Subcutaneous abdominal adipose tissue (tissue), 5 donors: Measurements from ENCODE around the gene UTP3.

Experiments used
- H3K27ac ChIP-seq: one replicate; pipeline ENCODE4 v1.7.0; 2013; ENCODE audit warnings: low read depth, mild to moderate bottlenecking, inconsistent platforms, low read length, moderate library complexity
- H3K27me3 ChIP-seq, 5 donors: one replicate each; pipeline ENCODE4 v1.7.0; 2013; ENCODE audit warnings: low read length in 5 of 5, inconsistent platforms in 1 of 5; ENCODE audit not compliant: control insufficient read depth in 5 of 5, insufficient read depth in 4 of 5
- H3K36me3 ChIP-seq, 5 donors: one replicate each; pipeline ENCODE4 v1.7.0; 2013; ENCODE audit warnings: low read length in 5 of 5; ENCODE audit not compliant: control insufficient read depth in 5 of 5, insufficient read depth in 5 of 5
- H3K4me1 ChIP-seq, 5 donors: one replicate each; pipeline ENCODE4 v1.7.0; 2013; ENCODE audit warnings: low read length in 5 of 5, mild to moderate bottlenecking in 3 of 5, moderate library complexity in 1 of 5; ENCODE audit not compliant: control insufficient read depth in 5 of 5, insufficient read depth in 5 of 5
- H3K4me3 ChIP-seq, 5 donors: one replicate each; pipeline ENCODE4 v1.7.0; 2013; ENCODE audit warnings: low read length in 5 of 5, low read depth in 1 of 5
- H3K9ac ChIP-seq, 5 donors: one replicate each; pipeline ENCODE4 v1.7.0; 2013; ENCODE audit warnings: low read length in 5 of 5, mild to moderate bottlenecking in 4 of 5, moderate library complexity in 3 of 5
- H3K9me3 ChIP-seq, 5 donors: one replicate each; pipeline ENCODE4 v1.7.0; 2013; ENCODE audit warnings: low read length in 5 of 5; ENCODE audit not compliant: control insufficient read depth in 5 of 5
- donor health status: healthy.
- donor health status: healthy.
- donor health status: healthy.
- donor health status: healthy.
- donor health status: healthy.

UTP3 gene

DNA sequence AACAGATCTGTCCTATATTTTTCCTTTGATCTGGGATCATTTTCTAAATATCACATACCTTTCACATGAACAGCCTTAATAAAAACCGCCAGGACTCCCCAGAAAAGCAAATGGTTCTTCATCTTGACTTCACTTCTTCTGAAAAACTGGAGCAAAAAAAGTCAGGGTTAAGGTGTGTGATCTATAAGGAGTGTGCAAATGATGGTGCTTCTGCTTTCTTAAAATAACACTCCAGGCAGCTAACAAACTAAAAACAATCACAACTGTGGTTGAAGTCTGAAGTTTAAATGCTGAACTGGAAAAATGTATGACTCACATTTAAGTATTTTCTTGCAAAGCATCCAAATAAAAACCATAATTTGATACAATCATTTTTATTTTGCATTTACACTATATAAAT is 22.0 kb upstream of the UTP3 start, which contains the start of gene JCHAIN:
JCHAIN (minus strand) TSS at position 140 of the 400 bp plus-strand sequence; CDS start at position 122, 18 bp downstream.
- Histone ChIP-seq H3K36me3 (no peaks in the 10 kb centered on the region), H3K27ac (no peak within 1 kb of the TSS), H3K4me1 (no peaks in the 10 kb centered on the region), H3K4me3 (no peak within 1 kb of the TSS), H3K9ac (no peak within 1 kb of the TSS), H3K27me3 (no peaks in the 10 kb centered on the region), H3K9me3 (no peaks in the 10 kb centered on the region)

DNA sequence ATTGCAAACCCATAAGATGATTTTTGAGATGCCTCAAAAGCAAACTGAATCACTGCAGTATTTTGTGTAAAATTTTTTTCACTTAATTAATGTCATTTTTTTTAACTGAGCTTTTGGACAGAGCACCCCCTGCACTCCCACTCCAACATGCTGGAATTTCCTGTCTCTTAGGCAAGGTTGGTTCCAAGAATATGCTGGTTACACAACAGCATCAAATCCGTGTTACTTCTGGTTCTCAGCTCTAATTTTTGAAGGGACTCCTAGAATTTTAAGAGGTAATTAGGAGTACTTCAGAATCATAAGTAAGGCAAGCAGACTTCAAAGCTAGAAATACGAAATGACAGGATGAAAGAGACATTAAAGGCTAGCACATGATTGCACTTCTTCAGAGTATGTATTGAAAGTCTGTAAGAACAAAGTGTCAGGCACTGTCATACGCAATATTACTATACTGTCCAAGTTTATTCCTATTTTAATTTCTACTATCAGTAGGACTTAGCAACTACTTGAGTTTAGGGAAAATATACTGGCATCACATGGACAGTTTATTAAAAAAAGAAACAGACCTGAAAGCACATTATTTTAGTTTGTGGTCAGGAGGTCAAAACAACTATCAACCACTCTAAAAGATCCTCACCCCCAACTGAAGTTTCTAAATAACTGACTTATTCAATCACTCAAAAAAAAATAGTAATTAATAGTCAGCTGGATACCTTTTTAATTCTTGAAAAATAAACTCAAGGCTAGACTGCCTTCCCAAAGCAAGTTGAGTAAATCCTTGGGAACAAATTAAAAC is 20.4 kb upstream of the UTP3 start:
- Histone ChIP-seq H3K36me3 (no peaks in the 10 kb centered on the region), H3K27ac (no peak overlapping the region), H3K4me3 (no peak overlapping the region)

DNA sequence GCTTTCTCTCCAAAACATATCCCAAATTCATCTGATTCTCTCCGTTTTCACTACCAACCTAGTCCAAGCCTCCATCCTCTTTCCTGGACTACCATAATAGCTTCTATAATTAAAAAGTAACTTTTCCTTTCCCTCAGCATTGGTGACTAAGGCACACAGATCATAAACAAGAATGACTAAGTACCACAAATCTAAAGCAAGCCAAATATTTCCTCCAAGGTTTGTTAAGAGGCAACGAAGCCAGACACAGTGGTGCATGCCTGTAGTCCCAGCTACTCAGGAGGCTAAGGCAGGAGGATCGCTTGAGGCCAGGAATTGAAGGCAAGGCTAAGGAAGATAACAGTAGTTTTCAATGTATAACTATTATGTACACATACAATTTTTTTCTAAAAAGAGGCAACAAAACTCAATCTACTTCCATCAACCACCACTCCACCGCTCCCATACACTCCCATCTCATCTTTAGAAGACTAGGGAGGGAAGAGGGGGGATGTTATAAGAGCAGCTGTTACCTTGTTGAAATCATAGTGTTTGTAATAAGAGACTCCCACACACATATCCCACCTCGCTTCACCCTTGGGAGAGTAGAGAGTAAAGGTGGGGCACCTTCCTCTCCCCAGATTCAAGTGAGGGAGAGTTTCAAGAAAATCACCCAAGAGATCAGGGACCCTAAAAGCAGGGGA is 17.9 kb upstream of the UTP3 start:
- no peaks in the 10 kb centered on the region for H3K9me3 ChIP-seq
- H3K27ac ChIP-seq = no peak overlapping the region
- H3K9ac ChIP-seq = no peak overlapping the region
- no peaks in the 10 kb centered on the region for H3K36me3 ChIP-seq
- H3K4me3 ChIP-seq = no peak overlapping the region
- no peaks in the 10 kb centered on the region for H3K4me1 ChIP-seq
- no peaks in the 10 kb centered on the region for H3K27me3 ChIP-seq

More for the DNA sequence above, 20.4 kb upstream of the UTP3 start:
- H3K27me3 ChIP-seq = no peaks in the 10 kb centered on the region
- H3K9ac ChIP-seq = no peak overlapping the region
- no peaks in the 10 kb centered on the region for H3K4me1 ChIP-seq
- no peaks in the 10 kb centered on the region for H3K9me3 ChIP-seq

DNA sequence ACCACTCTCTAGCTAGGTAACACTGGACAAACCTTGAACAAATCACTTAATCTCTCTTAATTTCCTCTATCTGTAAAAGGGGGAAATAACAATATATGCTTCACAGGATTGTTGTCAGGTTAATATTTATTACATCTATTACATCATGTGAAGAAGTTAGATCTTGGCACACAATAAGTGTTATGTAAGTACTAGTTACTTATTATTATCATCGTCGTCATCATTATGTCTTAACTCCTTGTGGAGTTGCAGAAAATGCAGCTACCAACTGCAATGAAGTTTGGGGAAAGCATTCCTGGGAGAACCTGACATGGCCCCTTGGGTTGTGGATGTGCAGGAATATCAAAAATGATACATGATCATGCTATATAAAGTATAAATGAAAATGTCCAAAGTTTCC is 17.2 kb upstream of the UTP3 start:
- Histone ChIP-seq H3K27ac (no peak overlapping the region), H3K4me1 (no peaks in the 10 kb centered on the region), H3K4me3 (no peak overlapping the region), H3K27me3 (no peaks in the 10 kb centered on the region), H3K9ac (no peak overlapping the region), H3K36me3 (no peaks in the 10 kb centered on the region), H3K9me3 (no peaks in the 10 kb centered on the region)

DNA sequence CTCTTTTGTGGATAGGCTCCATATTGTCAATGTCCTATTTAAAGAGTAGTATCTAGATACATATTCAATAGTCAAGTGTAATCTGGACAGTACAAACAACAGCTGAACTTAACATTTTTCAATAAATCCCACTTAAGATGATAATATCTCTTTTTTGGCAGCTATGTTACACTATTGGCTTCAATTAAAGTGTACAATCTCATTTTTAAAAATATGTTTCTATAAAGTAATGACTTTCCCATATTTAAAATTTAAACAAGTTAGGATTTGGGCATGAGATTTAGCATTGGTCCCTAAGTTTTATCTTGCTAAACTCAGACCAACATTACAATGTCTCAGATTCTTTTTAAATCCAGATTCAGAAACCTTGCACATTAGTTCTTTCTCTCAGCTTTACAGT is 14.1 kb upstream of the UTP3 start:
- no peaks in the 10 kb centered on the region for H3K9me3 ChIP-seq

DNA sequence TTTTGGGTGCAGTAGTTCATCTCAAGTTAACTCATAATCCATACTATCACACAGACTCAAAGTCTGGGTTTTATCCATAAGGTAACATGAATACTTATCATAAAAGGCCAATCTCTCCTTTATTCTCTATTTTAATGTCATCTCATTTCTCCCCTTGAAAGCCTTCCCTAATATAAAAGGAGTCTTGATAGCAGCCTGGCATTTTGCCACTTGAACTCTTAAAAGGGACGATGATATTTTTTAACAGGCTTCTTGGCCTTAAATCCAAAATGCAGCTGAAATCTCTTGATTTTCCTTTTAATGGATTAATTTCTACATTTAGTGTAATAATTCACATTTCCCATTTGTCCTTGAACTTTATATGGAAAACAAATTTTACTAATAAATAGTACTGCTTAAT is 13.6 kb upstream of the UTP3 start:
- Histone ChIP-seq H3K27ac (no peak overlapping the region), H3K9ac (no peak overlapping the region), H3K9me3 (no peaks in the 10 kb centered on the region), H3K4me3 (no peak overlapping the region), H3K27me3 (no peaks in the 10 kb centered on the region), H3K36me3 (no peaks in the 10 kb centered on the region), H3K4me1 (no peaks in the 10 kb centered on the region)

More for the DNA sequence above, 14.1 kb upstream of the UTP3 start:
- H3K4me3 ChIP-seq = no peak overlapping the region
- H3K27ac ChIP-seq = no peak overlapping the region
- H3K27me3 ChIP-seq = no peaks in the 10 kb centered on the region
- H3K4me1 ChIP-seq = no peaks in the 10 kb centered on the region
- no peak overlapping the region for H3K9ac ChIP-seq
- no peaks in the 10 kb centered on the region for H3K36me3 ChIP-seq

DNA sequence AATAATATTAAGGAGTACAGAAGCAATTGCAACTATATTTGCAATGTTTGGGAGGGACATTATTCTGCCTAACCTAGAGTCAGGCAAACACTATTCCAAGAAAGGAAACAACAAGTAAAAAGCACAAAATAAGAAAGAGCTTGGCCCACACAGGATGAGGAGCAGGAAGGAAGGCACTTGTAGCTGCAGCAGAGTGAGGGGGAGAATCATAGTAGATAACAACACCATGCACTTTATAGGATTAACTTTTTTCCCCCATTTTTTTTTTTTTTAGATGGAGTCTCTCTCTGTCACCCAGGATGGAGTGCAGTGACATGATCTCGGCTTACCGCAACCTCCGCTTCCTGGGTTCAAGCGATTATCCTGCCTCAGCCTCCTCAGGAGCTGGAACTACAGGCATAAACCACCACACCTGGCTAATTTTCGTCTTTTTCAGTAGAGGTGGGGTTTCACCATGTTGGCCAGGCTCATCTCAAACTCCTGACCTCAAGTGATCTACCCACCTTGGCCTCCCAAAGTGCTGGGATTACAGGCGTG is 11.7 kb upstream of the UTP3 start:
- Histone ChIP-seq H3K27ac (no peak overlapping the region), H3K9ac (no peak overlapping the region), H3K9me3 (no peaks in the 10 kb centered on the region), H3K4me3 (no peak overlapping the region), H3K27me3 (no peaks in the 10 kb centered on the region), H3K36me3 (no peaks in the 10 kb centered on the region), H3K4me1 (no peaks in the 10 kb centered on the region)

DNA sequence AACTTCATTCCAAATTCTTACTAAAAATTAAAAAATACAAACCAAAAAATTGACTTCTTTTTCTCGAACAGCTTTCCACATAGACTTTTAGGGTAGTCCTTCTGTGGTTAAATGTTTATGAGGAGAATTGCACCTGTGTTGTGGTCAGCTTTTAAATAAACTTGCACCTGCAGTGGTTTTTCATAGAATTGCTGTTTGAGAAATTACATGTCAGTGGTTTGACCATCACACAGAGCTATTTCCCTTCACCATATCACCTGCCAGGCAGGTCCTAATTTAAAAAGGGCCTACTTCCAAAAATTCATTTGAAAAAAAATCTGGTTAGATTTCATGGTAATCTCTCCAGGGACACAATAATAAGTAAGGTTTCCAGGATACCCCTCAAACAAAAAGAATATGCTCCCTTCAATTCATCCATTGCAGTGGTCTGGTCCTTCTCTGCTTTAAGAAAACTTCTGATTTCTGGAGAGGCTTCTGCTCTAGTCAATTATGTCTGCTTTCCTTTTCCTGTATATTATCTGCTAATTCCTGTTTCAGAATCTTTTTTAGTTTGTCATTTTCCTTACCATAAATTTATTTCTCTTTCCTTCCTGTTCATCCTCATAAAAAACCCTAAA is 9.8 kb upstream of the UTP3 start:
- Histone ChIP-seq H3K4me3 (no peak overlapping the region), H3K9me3 (no peaks in the 10 kb centered on the region), H3K4me1 (no peaks in the 10 kb centered on the region), H3K9ac (no peak overlapping the region), H3K27ac (no peak overlapping the region), H3K36me3 (no peaks in the 10 kb centered on the region), H3K27me3 (no peaks in the 10 kb centered on the region)

DNA sequence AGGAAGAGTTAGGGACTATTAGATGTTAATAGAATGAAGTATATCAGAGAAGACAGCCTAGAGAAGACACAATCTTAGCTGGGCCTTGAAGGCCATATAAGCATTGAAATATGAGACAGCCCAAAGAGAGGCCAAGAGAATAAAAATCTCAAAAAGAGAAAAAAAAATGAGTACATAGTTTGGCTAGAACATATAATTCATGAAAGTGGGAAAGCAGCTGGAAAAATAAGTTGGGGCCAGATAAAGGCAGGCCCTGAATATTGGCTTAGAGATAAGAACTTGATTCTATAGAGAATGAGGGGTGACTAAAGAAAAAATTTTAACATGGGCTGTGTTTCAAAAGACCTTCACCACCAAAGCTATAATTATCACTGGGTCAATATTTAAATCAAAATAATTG is 7.4 kb upstream of the UTP3 start:
- no peaks in the 10 kb centered on the region for H3K36me3 ChIP-seq
- H3K4me3 ChIP-seq = no peak overlapping the region
- no peaks in the 10 kb centered on the region for H3K9me3 ChIP-seq
- H3K9ac ChIP-seq = no peak overlapping the region
- no peaks in the 10 kb centered on the region for H3K27me3 ChIP-seq
- H3K4me1 ChIP-seq = no peaks in the 10 kb centered on the region
- no peak overlapping the region for H3K27ac ChIP-seq

DNA sequence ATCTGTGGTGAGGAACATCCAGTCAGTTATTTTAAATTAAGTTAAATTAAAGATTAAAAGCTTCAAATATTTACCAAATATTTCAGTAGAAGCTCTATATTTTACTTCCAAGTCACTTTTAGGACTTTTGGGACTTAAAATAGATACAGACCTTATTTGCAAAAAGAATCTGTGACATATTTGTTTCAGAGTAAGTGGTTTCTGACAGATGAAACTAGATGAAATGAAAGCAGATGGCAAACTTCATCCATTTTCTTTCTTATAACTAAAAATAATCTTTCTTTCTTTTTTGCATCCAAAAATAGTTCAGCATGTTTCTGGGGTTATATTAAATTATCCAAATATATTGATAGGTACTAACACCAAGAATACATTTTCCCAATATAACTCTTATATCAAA is 6.6 kb upstream of the UTP3 start:
- Histone ChIP-seq H3K4me1 (no peaks in the 10 kb centered on the region), H3K36me3 (no peaks in the 10 kb centered on the region), H3K9me3 (no peaks in the 10 kb centered on the region), H3K9ac (no peak overlapping the region), H3K4me3 (no peak overlapping the region), H3K27ac (no peak overlapping the region), H3K27me3 (no peaks in the 10 kb centered on the region)
